Nephron progenitor cell (in vitro differentiated cells): Measurements from ENCODE around the gene PMEL.

Source experiments
- DNase-seq: peaks from one replicate; pipeline ENCODE4 v3.0.0; 2021
- H3K27ac Mint-ChIP-seq: 2 replicates; pipeline ENCODE4 v1.8.0; 2021; ENCODE audit warnings: mild to moderate bottlenecking, moderate library complexity, mixed read lengths
- H3K27me3 Mint-ChIP-seq: 2 replicates; pipeline ENCODE4 v1.8.0; 2021; ENCODE audit warnings: mild to moderate bottlenecking, low read depth, mixed read lengths; ENCODE audit not compliant: poor library complexity
- H3K36me3 Mint-ChIP-seq: 2 replicates; pipeline ENCODE4 v1.8.0; 2021; ENCODE audit warnings: low read depth, mixed read lengths
- H3K4me1 Mint-ChIP-seq: 2 replicates; pipeline ENCODE4 v1.8.0; 2021; ENCODE audit warnings: mixed read lengths
- H3K4me3 Mint-ChIP-seq: 2 replicates; pipeline ENCODE4 v1.8.0; 2021; ENCODE audit warnings: mild to moderate bottlenecking, moderate library complexity, mixed read lengths
- H3K9me3 Mint-ChIP-seq: 2 replicates; pipeline ENCODE4 v1.8.0; 2021; ENCODE audit warnings: mild to moderate bottlenecking, moderate library complexity, mixed read lengths
- CTCF ChIP-seq: fragments of 200-600 bp; sonication (generic); IDR thresholded peaks from 2 replicates; pipeline ENCODE4 v1.5.0; 2021; ENCODE audit warnings: antibody characterized with exemption

PMEL gene

GRCh38 chr12:55978393-55978792 is 12.6 kb upstream of the PMEL start:
- Mint-ChIP-seq H3K36me3 (peaks cover 67% of the 10 kb centered on the region), H3K27ac (no peak overlapping the region), H3K27me3 (no peaks in the 10 kb centered on the region), H3K4me3 (no peak overlapping the region), H3K9me3 (no peaks in the 10 kb centered on the region), H3K4me1 (peaks cover 21% of the 10 kb centered on the region)
- no peak for TF ChIP-seq CTCF
- DNase-seq, result no peak

- peak; percentile 71 for DNase-seq
- Mint-ChIP-seq H3K9me3 (no peaks in the 10 kb centered on the region), H3K27ac (no peak overlapping the region), H3K27me3 (no peaks in the 10 kb centered on the region), H3K36me3 (peaks cover 46% of the 10 kb centered on the region), H3K4me1 (peaks cover 28% of the 10 kb centered on the region), H3K4me3 (no peak overlapping the region)
- TF ChIP-seq CTCF, result no peak
These were observed 8.5 kb upstream of the PMEL start for GRCh38 chr12:55974308-55974730.

GRCh38 chr12:55973599-55974307 is 7.9 kb upstream of the PMEL start, which contains the start of gene RAB5B:
RAB5B (plus strand) TSS chr12:55974078; CDS start chr12:55986961, 12,883 bp downstream.
- Mint-ChIP-seq H3K36me3 (peaks cover 44% of the 10 kb centered on the region), H3K4me1 (peaks cover 28% of the 10 kb centered on the region), H3K27me3 (no peaks in the 10 kb centered on the region), H3K27ac (no peak within 1 kb of the TSS), H3K9me3 (no peaks in the 10 kb centered on the region), H3K4me3 (no peak within 1 kb of the TSS)
- peak; percentile 95 for DNase-seq
- TF ChIP-seq CTCF, result no peak

GRCh38 chr12:55972911-55973598 is 7.2 kb upstream of the PMEL start:
- Mint-ChIP-seq H3K4me1 (peaks cover 31% of the 10 kb centered on the region), H3K27me3 (no peaks in the 10 kb centered on the region), H3K36me3 (peaks cover 38% of the 10 kb centered on the region), H3K9me3 (no peaks in the 10 kb centered on the region), H3K27ac (no peak overlapping the region), H3K4me3 (no peak overlapping the region)
- TF ChIP-seq CTCF, result no peak
- no peak for DNase-seq

- DNase-seq, result no peak
- no peaks in the 10 kb centered on the region for H3K9me3 Mint-ChIP-seq
- H3K36me3 Mint-ChIP-seq, result peaks cover 32% of the 10 kb centered on the region
- H3K27ac Mint-ChIP-seq, result no peak overlapping the region
- peaks cover 37% of the 10 kb centered on the region for H3K4me1 Mint-ChIP-seq
- H3K27me3 Mint-ChIP-seq, result no peaks in the 10 kb centered on the region
- no peak overlapping the region for H3K4me3 Mint-ChIP-seq
- no peak for TF ChIP-seq CTCF
These were observed 6.6 kb upstream of the PMEL start for GRCh38 chr12:55972456-55972855.

GRCh38 chr12:55972042-55972441 is 6.2 kb upstream of the PMEL start:
- Mint-ChIP-seq H3K9me3 (no peaks in the 10 kb centered on the region), H3K36me3 (peaks cover 27% of the 10 kb centered on the region), H3K27ac (no peak overlapping the region), H3K4me3 (no peak overlapping the region), H3K4me1 (peaks cover 35% of the 10 kb centered on the region), H3K27me3 (no peaks in the 10 kb centered on the region)
- no peak for DNase-seq
- TF ChIP-seq CTCF, result no peak
